ENCODE results near the gene KRT33B. TPM values are rescaled to one million over a fixed set of nuclear protein-coding genes. Genes with fewer than 3 reads are reported as not detected.

KRT33B gene
- total RNA-seq, 1 donor from 2014 or later: 0.29 TPM

DNA sequence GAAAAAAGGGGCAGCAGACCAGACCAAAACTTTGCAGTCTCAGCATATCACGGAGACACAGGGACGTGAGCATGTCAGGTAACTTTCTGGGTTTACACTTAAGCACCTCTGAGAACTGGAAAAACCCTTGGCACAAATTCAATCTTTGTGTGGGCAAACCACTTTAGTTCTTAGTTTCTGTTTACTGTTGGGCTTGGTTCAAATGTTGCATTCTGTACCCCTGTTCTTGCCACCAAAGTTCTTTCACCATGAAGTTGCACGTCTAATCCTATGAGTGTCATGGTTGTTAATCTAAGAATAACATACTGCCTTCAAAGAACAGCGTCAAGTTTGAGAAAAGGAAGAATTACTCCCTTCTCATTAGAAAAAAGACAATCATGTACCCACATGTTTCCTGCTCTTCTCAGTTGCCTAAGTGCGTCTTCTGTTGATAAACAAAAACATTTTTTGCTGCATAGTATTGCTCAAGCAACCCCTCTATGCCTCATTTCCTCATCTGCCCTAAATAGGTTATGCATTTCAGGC is 30.6 kb downstream of the KRT33B start:
- no peak overlapping the region for H3K4me3 ChIP-seq (ENCODE audit: low read depth, low read length)
- DNase-seq (ENCODE audit: low read depth): no peak
- TF ChIP-seq, protein P1, sequence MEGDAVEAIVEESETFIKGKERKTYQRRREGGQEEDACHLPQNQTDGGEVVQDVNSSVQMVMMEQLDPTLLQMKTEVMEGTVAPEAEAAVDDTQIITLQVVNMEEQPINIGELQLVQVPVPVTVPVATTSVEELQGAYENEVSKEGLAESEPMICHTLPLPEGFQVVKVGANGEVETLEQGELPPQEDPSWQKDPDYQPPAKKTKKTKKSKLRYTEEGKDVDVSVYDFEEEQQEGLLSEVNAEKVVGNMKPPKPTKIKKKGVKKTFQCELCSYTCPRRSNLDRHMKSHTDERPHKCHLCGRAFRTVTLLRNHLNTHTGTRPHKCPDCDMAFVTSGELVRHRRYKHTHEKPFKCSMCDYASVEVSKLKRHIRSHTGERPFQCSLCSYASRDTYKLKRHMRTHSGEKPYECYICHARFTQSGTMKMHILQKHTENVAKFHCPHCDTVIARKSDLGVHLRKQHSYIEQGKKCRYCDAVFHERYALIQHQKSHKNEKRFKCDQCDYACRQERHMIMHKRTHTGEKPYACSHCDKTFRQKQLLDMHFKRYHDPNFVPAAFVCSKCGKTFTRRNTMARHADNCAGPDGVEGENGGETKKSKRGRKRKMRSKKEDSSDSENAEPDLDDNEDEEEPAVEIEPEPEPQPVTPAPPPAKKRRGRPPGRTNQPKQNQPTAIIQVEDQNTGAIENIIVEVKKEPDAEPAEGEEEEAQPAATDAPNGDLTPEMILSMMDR (conservative IDR thresholded peaks at IDR 0.05; ENCODE audit: low read depth, low read length): no peak

DNA sequence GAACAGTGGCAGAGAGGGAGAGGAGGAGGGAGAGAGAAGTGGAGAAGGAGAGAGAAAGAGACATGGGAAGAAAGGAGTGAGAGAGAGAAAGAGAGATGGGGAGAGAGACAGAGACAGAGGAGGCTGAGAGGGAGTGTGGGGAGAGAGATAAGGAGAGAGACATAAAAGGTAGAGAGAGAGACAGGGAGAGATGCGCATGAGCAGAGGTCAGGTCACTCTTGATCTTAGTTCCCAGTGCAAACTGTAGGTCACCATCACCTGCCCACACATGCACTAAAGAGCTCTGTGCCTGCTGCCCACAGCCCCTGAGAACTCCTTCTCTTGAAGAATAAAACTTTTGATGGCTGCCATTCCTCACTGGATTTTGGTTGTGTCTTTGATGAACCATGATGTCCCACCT is 33.9 kb downstream of the KRT33B start:
- TF ChIP-seq, protein P1 (conservative IDR thresholded peaks at IDR 0.05; ENCODE audit: low read depth, low read length): no peak
- no peak for DNase-seq (ENCODE audit: low read depth)

DNA sequence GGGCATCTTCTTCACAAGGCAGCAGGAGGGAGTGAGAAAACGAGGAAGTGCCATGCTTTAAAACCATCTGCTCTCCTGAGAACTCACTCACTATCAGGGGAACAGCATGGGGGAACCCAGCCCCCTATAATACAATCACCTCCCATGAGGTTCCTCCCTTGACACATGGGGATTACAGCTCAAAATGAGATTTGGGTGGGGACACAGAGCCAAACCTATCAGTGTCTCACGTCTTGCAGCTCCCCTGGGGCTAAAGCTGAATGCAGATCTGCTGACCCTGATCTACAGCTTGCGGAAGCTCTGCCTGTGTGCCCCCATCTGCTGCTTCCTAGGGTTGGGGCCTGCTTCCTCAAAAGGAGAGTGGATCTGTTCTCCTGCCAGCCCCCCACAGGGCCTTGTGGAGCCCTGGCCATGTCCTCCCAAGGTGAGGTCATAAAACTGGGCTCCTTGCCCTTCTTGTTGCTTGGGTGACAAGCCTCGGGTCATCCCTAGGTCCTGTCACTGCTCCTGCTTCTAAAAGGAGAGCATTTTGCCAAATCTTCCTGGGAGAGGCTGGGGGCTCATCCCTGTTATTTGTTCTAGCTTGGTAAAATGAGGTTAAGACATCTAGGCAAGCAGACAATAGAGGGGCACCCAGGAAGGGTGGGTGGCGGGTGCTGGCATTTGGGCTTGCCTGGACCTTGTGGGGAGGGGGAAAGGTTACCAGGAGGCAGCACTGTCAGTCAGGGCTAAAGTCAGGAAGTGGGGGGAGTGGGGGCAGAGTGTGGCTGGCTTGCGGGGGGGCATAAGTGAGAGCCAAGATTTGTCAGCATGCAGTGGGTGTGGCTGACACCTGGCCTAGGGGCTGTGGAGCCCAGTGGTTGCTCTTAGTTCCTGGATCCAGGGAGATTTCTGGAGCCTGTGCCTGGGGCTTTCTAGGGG is 35.0 kb downstream of the KRT33B start:
- no peak for DNase-seq (ENCODE audit: low read depth)
- no peak overlapping the region for H3K4me3 ChIP-seq (ENCODE audit: low read depth, low read length)
- TF ChIP-seq, protein P1 (conservative IDR thresholded peaks at IDR 0.05; ENCODE audit: low read depth, low read length): no peak

More for the DNA sequence above, 33.9 kb downstream of the KRT33B start:
- no peak overlapping the region for H3K4me3 ChIP-seq (ENCODE audit: low read depth, low read length)

DNA sequence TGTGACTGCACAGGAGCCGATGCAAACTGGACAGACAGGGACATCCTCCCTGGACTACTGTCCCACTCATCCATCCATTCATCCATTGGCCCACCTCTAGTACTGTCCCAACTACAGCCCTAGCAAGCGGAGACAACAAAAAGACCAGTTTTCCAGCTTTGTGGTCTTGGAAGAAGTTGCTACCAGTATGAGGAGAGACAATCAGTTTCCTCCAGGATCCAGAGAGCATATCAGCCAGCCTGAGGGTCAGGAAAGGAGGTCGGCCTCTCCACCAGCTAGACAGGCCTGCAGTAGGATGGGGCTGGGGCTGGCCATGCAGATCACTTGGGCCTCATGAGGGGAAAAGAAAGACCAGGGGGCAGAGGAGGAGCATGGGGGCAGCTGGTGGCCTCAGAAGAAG is 35.8 kb downstream of the KRT33B start:
- TF ChIP-seq, protein P1 (conservative IDR thresholded peaks at IDR 0.05; ENCODE audit: low read depth, low read length): no peak
- no peak overlapping the region for H3K4me3 ChIP-seq (ENCODE audit: low read depth, low read length)

DNA sequence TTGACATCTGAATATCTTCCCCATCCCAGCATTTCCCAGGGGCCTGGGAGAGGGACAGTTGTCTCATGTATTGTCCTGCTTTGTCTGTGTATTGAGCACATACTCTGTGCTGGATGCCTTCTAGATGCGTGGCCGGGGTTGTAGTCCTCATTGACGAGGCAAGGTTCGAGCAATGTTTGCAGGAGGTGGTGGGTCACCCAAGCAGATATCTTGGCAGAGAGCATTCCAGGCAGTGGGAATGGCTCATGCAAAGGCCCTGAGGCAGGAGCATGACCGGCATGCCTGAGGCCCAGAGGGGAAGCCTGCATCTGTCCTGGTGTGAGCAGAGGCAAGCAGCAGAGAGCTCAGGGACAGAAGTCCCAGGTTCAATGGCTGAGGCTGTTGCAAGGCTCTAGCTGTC is 36.5 kb downstream of the KRT33B start:
- no peak overlapping the region for H3K4me3 ChIP-seq (ENCODE audit: low read depth, low read length)

More for the DNA sequence above, 35.8 kb downstream of the KRT33B start:
- DNase-seq (ENCODE audit: low read depth): no peak

DNA sequence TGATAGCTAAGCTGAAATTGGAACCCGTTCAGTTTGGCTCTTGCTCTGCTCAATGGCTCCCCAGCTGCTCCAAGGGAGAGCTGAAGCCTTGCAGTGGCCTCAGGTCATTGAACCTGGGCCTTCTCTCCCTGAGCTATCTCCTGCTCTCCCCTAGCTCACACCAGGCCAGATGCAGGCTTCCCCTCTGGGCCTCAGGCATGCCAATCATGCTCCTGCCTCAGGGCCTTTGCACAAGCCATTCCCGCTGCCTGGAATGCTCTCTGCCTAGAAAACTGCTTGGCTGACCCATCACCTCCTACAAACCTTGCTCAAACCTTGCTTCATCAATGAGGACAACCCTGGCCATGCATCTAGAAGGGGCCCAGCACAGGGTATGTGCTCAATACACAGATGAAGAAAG is 37.4 kb downstream of the KRT33B start:
- H3K4me3 ChIP-seq (ENCODE audit: low read depth, low read length): no peak overlapping the region
- no peak for DNase-seq (ENCODE audit: low read depth)
- TF ChIP-seq, protein P1 (conservative IDR thresholded peaks at IDR 0.05; ENCODE audit: low read depth, low read length): no peak

More for the DNA sequence above, 36.5 kb downstream of the KRT33B start:
- DNase-seq (ENCODE audit: low read depth): no peak
- TF ChIP-seq, protein P1 (conservative IDR thresholded peaks at IDR 0.05; ENCODE audit: low read depth, low read length): no peak

Data from epithelial cell of proximal tubule (primary cell).